HG02798 (cell line): ENCODE measurements around the gene DMC1.

ENCODE experiments used
- ATAC-seq: cut with Tn5 transposase; IDR thresholded peaks from one replicate; pipeline ENCODE4 v1.9.1; 2021; ENCODE audit warnings: mild to moderate bottlenecking; ENCODE audit not compliant: unreplicated experiment, poor library complexity

Gene DMC1

GRCh38 chr22:38569181-38569971, 607 bp downstream of the DMC1 start:
- ATAC-seq, result peak; percentile 3

- ATAC-seq, result no peak
Measured at GRCh38 chr22:38567531-38568285, 2.3 kb downstream of the DMC1 start.

GRCh38 chr22:38566726-38567504, 3.1 kb downstream of the DMC1 start:
- ATAC-seq, result no peak

- no peak for ATAC-seq
Measured at GRCh38 chr22:38565441-38565840, 4.5 kb downstream of the DMC1 start.

GRCh38 chr22:38564669-38565068, 5.3 kb downstream of the DMC1 start:
- ATAC-seq, result no peak

- no peak for ATAC-seq
Measured at GRCh38 chr22:38554281-38554680, 15.7 kb downstream of the DMC1 start.

GRCh38 chr22:38549101-38549894, 20.7 kb downstream of the DMC1 start:
- ATAC-seq, result no peak

GRCh38 chr22:38540701-38541100, 29.3 kb downstream of the DMC1 start:
- ATAC-seq, result no peak

GRCh38 chr22:38531251-38531938, 38.6 kb downstream of the DMC1 start:
- ATAC-seq, result no peak

- ATAC-seq, result no peak
Measured at GRCh38 chr22:38524429-38524828, 45.6 kb downstream of the DMC1 start.

GRCh38 chr22:38523479-38523878, 46.5 kb downstream of the DMC1 start:
- ATAC-seq, result no peak

- ATAC-seq, result no peak
Measured at GRCh38 chr22:38523029-38523428, 47.0 kb downstream of the DMC1 start.

GRCh38 chr22:38519453-38520250, 50.3 kb downstream of the DMC1 start:
- no peak for ATAC-seq

- ATAC-seq, result no peak
Measured at GRCh38 chr22:38518620-38519019, 51.4 kb downstream of the DMC1 start.

GRCh38 chr22:38513063-38513462, 56.9 kb downstream of the DMC1 start:
- ATAC-seq, result no peak

GRCh38 chr22:38510416-38510970, 59.5 kb downstream of the DMC1 start:
- ATAC-seq, result no peak

- ATAC-seq, result peak; percentile 90
Measured at GRCh38 chr22:38506118-38506962, 63.6 kb downstream of the DMC1 start, which contains the start of gene DDX17. DDX17 (minus strand) TSS chr22:38506311.
